HG03571 (cell line): ENCODE measurements around the gene EHD3.
A peak's percentile ranks its signal among the peaks of the same experiment; 100 is the strongest.
"Not testable (repeated sequence)": the region's sequence is repeated elsewhere in the genome, so short reads cannot be mapped to it uniquely, and the experiment has no call there.

Experiments used
- ATAC-seq: cut with Tn5 transposase; IDR thresholded peaks from one replicate; pipeline ENCODE4 v1.9.1; 2021; ENCODE audit not compliant: unreplicated experiment

Gene EHD3

GRCh38 chr2:31283193-31283919 is 49.4 kb downstream of the EHD3 start:
- ATAC-seq: not testable (repeated sequence)

DNA sequence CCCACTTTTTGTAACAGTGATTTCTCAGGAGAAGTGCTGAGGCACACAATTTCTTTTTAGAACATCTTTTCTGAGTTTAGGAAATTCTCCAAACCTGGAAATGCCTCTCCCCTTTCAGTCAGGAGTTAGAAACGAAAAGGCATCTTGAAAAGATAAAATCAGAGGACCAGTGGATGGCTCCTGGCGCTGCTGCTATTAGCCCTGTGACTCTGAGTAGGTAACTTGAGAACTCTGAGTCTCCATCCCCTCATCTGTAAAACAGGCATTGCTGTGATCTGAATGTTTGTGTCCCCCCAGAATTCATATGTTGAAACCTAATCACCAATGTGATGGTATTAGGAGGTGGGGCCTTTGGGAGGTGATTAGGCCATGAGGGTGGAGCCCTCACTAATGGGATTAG is 50.2 kb downstream of the EHD3 start:
- no peak for ATAC-seq

DNA sequence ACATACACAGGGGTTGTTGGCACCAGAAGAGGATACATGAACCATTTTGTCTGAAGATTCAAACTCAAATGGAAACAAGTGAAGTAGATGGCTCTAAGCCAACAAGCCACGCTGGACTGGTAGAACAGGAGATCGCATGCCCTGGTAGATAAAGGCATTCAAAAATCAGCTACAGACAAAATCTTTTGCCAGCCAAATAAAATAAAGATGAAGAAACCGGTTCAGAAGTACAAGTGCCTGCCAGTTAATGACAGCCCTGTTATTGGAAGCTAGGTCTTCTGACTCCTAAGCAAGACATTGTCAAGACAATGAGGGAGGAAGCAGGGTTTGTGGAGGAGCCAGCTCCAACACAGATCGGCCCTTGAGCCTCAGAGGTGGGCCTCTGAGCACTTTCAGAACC is 52.3 kb downstream of the EHD3 start:
- no peak for ATAC-seq

- no peak for ATAC-seq
Observed at GRCh38 chr2:31286961-31287550, 53.1 kb downstream of the EHD3 start.

DNA sequence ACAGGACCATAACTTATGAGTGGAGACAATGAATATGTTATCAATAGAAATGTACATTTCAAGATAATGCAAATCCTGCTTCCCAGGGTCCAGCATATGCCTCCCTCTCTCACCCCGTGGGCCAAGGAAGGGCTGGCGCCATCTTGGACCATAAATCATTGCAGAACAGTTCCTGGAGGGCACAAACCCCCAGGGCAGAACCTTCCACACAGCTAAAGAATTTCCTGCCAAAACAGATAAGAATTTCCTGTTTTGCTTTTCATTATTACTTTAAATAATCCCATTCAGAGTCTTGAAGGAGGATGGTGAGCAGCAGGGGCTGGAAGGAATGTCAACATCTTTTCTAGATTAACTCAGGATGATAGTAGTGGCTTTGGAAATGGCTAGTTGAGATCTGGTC is 53.7 kb downstream of the EHD3 start:
- ATAC-seq: no peak

DNA sequence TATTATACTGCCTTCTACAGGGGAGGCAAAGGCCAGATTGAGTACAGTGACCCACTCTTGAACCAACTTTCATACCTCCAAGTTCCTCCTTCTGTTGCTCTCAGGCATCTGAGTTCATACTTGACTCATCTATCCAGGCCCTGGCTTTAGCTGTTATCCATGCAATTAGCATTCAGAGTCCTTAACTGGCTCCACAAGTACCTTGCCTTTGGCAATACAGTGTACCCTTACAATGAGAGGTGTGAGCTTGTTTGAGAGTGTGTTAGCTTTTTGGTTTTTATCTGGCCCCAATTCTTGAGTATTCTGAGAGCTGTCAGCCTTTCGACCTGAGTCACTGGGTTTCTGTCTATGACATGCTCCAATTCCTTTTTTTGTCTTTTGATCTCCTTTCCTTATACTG is 60.2 kb downstream of the EHD3 start:
- no peak for ATAC-seq

DNA sequence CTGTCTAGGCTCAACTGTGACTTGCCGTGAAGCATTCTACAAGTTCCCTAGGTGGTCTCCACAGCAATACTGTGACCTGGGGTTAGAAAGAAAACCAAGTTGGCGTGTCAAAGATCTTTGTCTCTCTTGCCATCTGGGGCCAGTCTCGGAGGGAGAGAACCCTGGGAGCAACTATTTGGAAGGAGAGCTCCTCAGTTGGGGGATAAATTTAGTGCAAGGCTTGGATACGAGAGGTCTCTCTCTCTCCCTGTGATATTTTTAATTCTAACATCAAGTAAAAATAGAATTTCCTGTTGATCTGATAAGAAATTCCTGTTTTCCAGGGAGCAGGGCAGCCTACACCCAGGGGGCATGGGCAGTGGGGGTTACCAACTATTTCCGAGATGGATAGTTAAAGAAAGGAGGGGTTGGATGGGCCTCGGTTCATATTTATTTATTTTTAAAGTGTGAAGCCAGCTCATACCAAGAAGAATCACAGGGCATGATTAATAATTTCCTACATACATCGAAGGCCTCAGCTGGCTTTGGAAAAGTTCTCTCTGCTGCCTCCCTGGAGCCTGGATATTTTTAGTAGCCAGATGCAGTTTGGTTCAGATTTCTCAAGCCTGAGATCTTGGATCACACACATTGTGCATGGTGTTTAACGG is 62.8 kb downstream of the EHD3 start:
- ATAC-seq: no peak

- ATAC-seq: no peak
Observed at GRCh38 chr2:31297751-31298150, 63.8 kb downstream of the EHD3 start.

DNA sequence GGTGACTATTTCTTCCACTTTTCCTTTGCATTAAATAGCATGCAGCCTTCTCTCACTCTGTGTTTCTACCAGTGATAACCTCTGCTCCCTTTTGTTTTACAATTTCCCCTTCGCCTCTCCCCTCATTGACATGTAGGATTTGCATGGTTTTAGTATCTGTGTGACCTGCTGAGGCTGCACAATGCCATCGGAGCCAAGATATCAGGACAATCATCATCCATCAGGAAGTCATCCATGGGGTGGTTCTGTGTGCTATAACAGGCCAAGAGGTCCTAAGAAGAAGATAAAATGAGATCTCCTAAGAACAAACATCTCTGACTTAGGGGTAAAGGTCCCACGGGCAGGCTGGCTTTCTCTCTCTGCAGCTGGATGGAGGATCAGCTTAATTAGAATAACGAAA is 65.6 kb downstream of the EHD3 start:
- no peak for ATAC-seq

- no peak for ATAC-seq
Observed at GRCh38 chr2:31300309-31300708, 66.4 kb downstream of the EHD3 start.

GRCh38 chr2:31302940-31303563 is 69.1 kb downstream of the EHD3 start:
- no peak for ATAC-seq

GRCh38 chr2:31304816-31305215 is 70.9 kb downstream of the EHD3 start:
- no peak for ATAC-seq

DNA sequence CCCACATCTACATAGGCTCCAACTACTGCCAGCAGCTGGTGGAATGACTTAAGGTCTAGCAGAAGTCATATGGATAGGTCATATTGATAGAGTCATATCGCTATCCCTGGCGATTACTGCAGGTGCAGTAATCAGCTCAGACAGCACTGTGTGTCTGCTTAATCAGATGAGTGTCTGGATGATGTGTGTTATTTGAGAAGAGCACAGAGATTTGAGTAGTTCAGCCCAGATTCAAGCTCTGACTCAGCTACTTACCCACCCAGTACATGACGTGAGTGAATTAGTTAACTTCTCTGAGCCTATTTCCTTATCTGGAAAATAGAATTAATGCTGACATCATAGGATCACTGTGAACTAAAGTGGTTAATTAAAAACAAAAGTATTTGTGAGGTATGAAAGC is 78.9 kb downstream of the EHD3 start:
- no peak for ATAC-seq

DNA sequence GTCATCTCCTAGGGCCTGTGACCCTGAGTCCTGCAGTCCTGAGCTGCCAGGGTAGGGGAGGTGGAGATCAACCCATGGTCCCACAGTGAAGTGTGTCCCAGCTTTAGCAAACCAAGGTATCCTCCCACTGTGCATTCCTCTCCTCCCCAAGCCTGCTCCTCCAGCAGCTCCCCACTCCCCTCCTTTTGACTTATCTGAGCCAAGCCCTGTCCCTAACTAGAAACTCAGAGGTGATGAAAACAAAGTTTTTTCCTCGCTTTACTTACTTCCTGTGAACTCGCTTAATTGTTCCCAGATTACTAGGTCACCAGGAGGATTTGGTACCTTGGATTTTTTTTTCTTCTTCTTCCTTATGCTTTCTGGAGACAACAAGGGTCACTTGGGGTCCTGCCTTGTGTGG is 80.8 kb downstream of the EHD3 start:
- no peak for ATAC-seq

DNA sequence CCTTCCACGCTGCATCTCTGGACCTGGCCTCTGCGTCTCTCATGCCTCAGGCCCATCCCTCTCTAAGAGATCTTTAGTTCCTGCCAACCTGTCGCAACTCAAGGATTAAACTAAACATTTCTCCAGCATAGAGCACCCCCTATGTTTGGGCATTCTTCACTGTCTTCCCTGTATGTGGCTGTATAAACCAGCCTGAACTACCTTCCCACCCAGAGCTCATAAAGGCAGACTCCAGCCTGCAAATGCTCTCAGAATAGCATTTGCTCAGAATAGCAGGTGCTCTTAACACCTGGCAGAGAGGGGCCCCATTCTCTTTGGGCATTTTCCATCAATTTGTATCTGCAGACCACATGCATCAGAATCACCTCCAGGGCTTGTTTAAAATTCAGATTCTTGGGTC is 83.4 kb downstream of the EHD3 start:
- ATAC-seq: no peak

DNA sequence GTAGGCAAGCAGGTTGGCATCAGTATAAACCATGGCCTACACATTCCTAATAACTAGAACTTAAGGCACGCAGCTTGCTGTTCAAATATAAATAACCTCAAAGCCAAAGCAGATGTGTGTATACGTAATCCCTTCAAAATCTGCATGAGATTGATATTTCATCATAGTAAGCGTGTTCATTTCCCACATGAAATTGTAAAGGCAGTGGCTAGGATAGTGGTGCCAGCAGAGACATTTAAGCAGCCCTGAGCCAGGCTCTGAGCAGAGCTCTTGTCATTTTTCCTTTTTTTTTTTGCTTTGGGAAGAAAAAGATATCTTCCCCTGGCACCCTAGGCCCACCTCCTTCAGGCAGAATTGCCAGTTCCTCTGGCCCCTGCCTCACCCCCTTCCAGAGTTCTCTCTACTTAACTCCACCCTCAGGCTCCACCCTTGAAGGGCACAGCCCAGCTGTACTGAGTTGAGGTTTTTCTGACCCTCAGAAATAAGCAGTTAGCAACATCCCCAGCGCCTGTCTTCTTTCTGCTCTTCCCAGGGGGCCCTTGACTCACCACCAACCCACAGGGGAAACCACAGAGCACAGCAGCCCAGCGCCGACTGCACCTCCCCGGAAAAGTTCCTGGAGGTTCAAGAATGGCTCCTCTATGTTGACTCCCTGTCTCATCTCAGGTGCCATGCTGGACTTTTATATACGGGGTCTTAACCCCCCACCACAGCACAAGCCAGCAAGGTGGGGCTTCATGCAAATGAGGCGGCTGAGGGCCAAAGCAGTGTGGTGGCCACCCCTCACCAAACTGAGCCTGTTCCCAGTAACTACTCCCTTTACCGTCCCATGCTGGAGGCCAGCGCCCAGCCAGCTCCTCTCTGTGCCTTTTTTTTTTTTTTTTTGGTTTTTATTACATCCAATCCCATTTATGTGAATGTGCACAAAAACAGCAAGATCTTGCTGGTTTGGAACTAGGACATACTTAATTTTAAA is 84.7 kb downstream of the EHD3 start:
- ATAC-seq: peak; percentile 69
